GM21619 (cell line): ENCODE results near the gene PTPRU.
A peak's percentile ranks its signal among the peaks of the same experiment; 100 is the strongest.

Source experiments
- ATAC-seq: cut with Tn5 transposase; IDR thresholded peaks from one replicate; pipeline ENCODE4 v1.9.1; 2021; ENCODE audit not compliant: unreplicated experiment

PTPRU gene

GRCh38 chr1:29235955-29236711 is at the start of gene PTPRU:
Gene PTPRU (plus strand): TSS chr1:29236522. CDS start chr1:29236645, 123 bp downstream.
- ATAC-seq = peak; percentile 63

DNA sequence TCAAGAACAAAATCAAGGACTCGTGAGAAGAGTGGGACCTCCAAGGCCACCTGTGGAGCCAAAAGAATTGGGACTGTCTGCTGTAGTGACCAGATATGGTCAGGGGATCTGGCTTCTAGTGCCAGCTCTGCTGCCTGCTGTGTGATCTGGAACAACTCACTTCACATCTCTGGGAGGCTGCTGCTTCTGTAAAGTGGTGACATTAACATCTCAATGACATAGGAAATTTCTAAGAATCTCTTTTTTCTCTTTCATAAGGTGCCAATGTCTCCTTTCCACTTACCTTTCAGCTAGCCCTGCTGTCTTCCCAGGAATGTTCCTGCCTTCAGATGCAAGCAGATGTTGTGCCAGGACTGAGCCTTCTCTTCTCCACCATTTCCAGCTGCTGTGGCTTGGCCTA is 49.6 kb upstream of the PTPRU start:
- no peak for ATAC-seq

DNA sequence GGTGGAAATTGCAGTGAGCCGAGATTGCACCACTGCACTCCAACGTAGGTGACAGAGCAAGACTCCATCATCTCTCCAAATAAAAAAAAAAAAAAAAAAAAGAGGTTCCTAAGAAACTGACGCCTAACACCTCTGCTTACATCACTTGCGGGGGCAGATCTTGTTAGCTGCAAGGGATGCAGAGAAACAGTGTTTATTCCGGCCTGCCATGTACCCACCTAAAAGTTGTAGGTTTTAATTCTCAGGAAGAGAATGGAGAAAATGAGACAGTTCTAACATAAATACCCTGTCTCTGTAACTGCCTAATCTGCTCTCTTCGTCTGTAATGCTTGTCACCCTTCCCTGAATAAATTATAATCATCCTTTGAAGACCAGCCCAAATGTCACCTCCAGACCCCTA is 45.6 kb upstream of the PTPRU start:
- no peak for ATAC-seq

DNA sequence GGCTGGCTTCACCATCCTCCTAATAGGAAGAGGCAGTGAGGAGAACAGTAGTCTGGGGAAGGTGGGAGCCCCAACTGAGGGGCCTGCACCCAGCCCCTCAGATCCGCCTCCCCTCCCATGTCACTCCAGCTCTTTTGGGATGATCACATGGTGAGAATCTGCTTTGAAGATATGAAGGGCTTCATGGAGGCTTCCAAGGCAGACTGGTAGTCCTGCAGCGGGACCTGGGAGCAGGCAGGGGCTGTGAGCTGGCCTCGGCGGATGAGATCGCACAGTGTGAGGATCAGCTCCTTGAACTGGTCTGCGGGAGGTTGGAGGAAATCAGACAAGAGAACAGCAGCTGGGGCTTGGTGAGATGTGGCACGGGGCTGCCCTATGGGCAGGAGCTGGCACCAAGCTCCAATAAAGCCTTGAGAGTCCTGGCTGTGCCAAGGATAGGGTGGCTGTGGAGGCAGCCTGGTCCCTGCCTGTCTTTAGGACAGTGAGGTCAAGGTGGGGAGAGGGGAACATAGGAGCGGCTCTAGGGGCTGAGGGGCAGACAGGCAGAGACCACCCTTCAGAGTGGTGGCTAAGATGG is 42.4 kb upstream of the PTPRU start:
- no peak for ATAC-seq

- no peak for ATAC-seq
These were observed 40.4 kb upstream of the PTPRU start for GRCh38 chr1:29195881-29196291.

DNA sequence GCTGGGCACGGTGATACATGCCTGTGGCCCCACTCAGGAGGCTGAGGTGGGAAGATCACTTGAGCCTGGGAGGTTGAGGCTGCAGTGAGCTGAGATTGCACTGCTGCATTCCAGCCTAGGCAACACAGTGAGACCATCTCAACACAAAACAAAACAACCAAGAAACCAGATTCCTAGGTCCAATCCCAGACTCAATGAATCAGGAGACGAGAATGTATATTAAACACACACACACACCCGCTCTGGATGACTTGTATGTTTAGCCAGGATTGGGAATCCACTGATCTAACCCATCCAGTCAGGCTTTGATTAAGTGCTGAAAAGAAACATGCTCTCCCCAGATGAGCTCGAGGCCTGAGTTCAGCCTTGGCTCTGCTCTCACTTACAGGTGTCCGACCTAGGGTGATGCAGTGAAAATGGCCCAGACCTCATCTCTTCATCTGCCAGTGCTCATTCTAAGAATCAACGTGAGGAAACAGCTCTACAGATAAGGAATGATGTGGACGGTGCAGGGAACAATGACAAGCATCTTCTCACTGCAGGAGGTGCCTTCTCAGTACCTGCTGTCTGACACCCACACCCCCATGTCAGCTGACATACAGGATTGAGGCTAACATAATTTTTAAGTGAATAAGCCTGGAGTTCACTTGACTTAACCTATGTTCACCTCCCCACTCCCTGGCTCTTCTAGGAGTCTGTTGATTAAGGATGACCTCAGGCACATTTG is 39.3 kb upstream of the PTPRU start:
- no peak for ATAC-seq

- ATAC-seq = no peak
These were observed 38.8 kb upstream of the PTPRU start for GRCh38 chr1:29197590-29197924.

GRCh38 chr1:29197993-29198392 is 38.3 kb upstream of the PTPRU start:
- no peak for ATAC-seq

- no peak for ATAC-seq
These were observed 35.3 kb upstream of the PTPRU start for GRCh38 chr1:29200906-29201594.

- ATAC-seq = no peak
These were observed 34.7 kb upstream of the PTPRU start for GRCh38 chr1:29201595-29202051.

DNA sequence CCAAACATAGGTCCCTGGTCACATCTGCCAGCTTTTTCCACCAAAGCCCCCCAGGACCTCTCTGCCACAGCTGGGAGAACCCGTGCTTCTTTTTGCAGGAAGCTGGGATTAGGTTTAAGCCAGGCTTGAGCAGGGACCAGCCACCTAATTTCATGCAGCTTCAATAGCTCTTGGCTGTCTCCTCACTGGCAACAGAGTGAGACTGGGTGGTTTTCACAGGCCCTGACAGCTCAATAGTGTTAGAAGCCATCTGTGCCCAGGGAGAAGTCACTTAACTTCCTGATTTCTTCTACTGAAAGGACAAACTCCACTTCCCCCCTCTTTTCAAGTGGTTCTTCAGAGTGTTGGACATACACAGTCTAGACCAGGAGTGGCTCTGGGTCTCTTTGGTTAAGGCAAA is 34.3 kb upstream of the PTPRU start:
- no peak for ATAC-seq

DNA sequence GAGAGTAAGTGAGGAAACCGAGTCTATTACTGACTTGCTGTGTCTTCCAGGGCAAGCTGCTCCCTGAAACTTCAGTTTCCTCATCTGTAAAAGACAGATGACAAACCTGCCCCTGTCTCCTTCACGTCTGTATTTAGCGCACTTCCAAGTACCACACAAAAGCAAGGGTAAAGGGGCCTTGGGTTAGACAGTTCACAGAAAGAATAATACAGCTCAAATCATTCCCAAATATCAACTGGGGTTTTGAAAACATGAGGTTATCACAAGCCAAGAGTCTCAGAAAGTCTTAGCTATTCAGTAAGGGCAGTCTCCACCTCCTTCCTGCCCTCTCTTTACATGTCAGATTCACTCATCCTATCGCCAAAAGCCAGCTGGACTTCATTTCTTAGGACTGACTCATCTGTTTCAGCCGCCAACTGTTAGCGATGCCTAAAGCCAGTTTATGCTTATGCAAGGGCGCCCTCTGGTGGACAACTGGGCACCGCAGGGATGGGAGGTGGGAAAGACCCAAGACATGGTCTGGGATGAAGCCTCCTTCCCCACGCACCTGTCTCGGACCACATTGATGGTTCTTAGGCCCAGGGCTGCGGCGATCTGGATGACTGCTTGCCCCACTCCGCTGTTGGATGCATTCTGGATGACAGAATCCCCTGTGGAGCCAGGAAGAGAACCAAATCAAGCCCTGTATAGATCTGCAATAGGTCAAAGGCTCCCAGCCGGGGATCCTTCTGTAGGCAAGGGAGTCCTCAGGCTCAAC is 33.6 kb upstream of the PTPRU start:
- peak; percentile 79 for ATAC-seq

DNA sequence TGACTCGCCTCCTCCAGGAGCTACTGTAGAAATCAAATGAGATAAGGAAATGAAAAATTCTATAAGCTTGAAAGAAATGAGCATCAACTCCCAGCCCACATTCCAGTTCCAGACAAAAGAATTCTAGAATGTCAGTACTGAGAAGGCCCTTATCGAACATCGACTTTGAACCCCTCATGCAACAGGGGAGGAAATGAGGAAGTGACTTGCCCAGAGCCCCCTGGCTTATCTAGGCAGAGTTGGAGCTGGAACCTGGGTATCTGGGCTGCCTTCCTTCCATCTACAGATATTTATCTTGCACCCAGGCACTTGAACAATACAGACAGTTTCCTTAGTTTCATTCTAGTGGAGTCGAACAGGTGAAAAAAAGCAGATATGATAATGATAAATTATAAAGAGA is 27.9 kb upstream of the PTPRU start:
- no peak for ATAC-seq

DNA sequence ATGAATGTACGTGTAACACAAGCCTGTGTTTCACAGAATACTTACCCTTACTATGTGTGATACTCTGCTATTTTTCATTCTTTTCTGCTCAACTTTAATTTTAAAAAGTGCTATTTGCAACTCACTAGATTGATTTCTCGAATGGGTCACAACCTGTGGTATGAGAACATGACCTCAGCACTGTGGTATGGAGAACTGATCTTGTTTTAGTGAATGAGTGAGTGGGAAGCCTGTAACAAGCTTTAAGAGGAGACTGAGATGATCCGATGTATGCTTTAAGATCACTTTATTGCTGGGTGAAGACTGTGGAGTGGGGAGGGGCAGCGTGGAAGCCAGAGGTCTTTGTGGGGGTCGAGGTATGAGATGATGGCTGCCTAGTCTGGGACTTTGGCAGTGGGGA is 27.1 kb upstream of the PTPRU start:
- no peak for ATAC-seq

GRCh38 chr1:29210278-29211085 is 25.8 kb upstream of the PTPRU start:
- peak; percentile 66 for ATAC-seq

- ATAC-seq = peak; percentile 12
These were observed 25.0 kb upstream of the PTPRU start for GRCh38 chr1:29211086-29212030.

DNA sequence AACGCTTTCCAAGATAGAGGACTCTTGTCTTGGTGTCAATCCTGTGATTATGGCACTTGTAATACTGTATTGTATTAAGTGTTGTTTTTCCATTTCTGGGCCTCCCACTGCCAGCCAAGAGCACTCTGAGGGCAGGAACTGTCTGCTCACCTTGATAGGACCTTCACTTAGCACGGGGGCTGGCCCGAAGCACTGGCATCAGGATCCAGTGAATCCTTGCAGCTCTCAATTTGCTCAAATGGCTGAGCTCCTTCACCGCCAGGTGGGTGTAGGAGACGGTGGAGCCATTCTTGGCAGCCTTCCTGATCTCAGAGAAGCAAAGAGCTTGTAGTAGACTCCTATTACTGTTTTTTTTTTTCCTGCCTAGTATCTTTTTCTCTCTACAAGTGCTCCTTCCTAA is 23.3 kb upstream of the PTPRU start:
- ATAC-seq = no peak

- ATAC-seq = no peak
These were observed 18.7 kb upstream of the PTPRU start for GRCh38 chr1:29217633-29218032.

DNA sequence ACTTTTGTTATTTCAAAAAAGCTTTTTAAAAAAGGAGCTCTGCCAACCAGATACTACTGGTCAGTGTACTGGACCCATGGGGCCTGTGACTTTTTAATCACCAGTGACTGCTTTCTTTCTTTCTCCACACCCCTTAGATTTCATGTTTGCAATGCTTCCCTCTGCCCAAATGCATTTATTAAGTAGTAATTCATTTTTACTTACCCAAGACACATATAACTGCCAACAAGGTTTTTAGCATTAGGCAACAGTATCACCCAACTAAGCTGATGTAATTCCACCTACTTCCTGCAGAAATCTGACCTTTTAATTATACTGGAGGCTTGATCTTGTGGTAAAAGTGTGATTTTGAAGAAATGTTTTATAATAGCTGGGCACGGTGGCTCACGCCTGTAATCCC is 18.1 kb upstream of the PTPRU start:
- ATAC-seq = no peak
